ENCODE measurements around the gene TUBAL3.

TUBAL3 gene

DNA sequence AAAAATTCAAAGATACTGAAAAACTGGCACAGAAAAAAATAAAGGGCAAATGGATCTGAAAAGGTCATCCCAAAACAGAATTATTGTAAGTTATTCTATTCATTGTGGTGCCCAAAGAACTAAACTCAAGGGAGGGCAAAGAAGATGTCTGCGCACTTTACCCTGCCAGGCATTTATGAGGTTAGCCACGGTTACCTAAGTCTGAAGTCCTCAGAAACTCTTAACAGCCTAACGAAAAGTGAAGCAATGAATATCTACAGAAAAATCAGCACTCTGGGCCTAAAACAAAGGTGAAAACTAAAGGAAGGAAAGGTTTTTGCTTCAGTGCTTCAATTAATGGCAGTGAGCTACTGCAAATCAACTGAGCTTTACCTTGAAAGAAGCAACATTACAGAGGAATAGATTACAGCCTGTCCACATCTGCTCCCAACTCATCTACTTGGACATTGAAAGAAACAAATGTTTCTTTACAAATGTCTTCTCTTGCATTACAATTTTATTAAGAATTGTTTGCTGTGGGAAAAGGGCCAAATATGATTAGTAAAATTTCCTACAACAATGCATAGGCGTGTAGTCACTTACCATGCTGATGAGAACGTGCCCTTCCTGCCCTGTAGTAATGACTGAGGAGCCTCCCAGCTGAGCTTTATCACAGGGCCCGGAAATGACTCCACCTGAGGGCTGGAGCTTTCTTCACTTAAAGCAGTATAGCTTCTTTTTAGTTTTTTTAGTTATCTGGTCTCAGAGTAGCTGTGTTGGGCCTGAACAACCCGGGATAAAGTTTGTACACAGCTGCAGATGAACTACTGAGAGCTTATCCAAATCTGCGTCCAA is at the start of gene TUBAL3:
Gene TUBAL3, minus strand, starts transcription at position 621 of the 834 bp plus-strand sequence. Its CDS starts 36 bp downstream, at position 585.
- Histone ChIP-seq H3K27me3 (ENCODE audit: insufficient read depth, low read length) (no peaks in the 10 kb centered on the region), H3K4me3 (ENCODE audit: low read length) (no peak within 1 kb of the TSS), H3K27ac (ENCODE audit: low read length) (no peak within 1 kb of the TSS), H3K9me3 (ENCODE audit: insufficient read depth, low read depth, low read length) (peaks cover 14% of the 10 kb centered on the region; the same call in 1 of the 2 replicates), H3K36me3 (ENCODE audit: insufficient read depth, low read depth, low read length) (no peaks in the 10 kb centered on the region), H3K9ac (ENCODE audit: low read depth, low read length) (no peak within 1 kb of the TSS), H3K4me1 (ENCODE audit: insufficient read depth, low read length) (no peaks in the 10 kb centered on the region)

DNA sequence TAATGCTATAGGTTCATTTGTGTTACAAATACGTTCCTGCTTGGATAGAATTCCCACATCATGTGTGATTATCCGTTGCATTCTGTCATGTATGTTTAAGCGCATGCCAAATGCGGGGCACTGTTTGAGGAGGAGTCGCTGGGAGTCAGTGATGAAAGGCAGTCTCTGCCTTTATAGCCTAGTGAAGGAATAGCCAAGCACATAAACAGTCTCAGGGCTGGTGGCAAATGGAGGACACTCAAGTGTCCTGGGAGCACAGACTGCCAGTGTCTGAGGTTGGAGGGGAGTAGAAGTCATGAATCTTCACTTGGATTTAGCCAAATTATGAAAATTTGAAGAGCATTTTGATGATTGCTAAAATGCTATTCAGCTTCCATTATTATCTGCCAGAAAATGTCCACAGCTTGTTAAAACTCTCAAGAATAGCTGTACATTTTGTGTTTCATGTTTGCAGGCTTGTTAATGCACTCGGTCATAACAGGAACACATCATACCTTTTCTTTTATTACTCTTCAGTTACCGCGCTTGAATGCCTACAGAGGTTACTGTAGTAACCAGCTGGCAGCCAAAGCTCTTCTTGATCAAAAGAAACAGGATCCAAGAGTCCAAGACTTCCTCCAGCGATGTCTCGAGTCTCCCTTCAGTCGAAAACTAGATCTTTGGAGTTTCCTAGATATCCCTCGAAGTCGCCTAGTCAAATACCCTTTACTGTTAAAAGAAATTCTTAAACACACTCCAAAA is 49.3 kb upstream of the TUBAL3 start:
- peaks cover 8% of the 10 kb centered on the region for H3K4me1 ChIP-seq (ENCODE audit: insufficient read depth, low read length)
- no peaks in the 10 kb centered on the region for H3K9me3 ChIP-seq (ENCODE audit: insufficient read depth, low read depth, low read length)
- H3K27me3 ChIP-seq (ENCODE audit: insufficient read depth, low read length): no peaks in the 10 kb centered on the region
- H3K27ac ChIP-seq (ENCODE audit: low read length): no peak overlapping the region
- H3K36me3 ChIP-seq (ENCODE audit: insufficient read depth, low read depth, low read length): peaks cover 74% of the 10 kb centered on the region
- H3K9ac ChIP-seq (ENCODE audit: low read depth, low read length): no peak overlapping the region
- H3K4me3 ChIP-seq (ENCODE audit: low read length): no peak overlapping the region

DNA sequence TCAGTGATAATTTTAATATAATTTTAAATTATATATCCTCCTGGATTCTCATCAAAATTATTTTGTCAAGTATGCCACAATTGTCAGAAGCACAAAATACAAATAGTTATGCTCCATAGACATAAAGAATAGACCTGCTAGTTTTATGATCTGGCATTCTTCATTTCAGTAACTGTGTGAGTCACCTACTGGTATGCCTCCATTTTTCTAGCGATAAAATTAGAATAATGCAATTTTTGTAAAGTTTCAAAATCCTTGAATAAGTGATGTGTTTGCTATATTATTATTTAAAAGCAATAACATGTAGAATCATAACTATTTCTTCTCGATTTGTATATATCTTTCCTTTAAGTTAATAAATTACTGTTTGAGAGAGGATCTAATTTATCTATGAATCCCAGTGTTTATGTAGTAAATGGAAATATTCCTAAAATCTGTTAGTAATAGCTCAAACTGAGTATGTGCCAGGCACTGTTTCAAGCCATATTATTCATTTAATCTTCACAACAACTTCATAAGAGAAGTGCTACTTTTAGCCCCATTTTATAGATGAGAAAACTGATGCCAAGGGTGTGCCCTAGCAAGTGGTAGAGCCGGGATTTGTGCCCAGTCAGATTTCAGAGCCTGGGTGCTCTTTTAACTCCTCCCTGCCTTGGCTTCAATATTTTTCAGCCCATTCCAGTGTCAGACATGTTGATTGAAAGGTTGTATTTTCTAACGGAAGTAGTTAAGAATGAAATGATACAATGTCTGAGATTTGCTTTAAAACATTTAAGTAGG is 46.2 kb upstream of the TUBAL3 start:
- H3K9me3 ChIP-seq (ENCODE audit: insufficient read depth, low read depth, low read length): no peaks in the 10 kb centered on the region
- H3K27ac ChIP-seq (ENCODE audit: low read length): no peak overlapping the region
- peaks cover 29% of the 10 kb centered on the region for H3K4me1 ChIP-seq (ENCODE audit: insufficient read depth, low read length)
- H3K9ac ChIP-seq (ENCODE audit: low read depth, low read length): no peak overlapping the region
- peaks cover 42% of the 10 kb centered on the region for H3K36me3 ChIP-seq (ENCODE audit: insufficient read depth, low read depth, low read length)
- H3K4me3 ChIP-seq (ENCODE audit: low read length): no peak overlapping the region
- H3K27me3 ChIP-seq (ENCODE audit: insufficient read depth, low read length): no peaks in the 10 kb centered on the region

DNA sequence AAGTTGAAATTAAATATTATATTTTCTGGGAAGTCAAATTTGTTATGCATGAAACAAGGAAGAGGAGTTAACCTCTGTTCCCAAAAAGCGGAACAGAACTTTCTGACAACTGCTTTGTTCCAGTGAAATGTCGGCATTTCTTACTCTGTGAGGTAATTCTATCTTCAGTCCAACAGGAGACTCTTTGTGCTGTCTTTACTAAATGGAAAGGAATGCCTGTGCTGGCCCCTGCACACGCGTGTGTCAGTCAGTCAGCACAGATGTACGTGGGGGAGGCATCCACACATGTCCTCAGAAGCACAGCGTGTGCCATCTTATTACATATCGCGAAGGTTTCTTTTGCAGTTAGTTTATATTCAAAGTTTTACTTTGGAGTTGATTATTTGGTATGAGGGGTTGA is 45.2 kb upstream of the TUBAL3 start:
- Histone ChIP-seq H3K27me3 (ENCODE audit: insufficient read depth, low read length) (no peaks in the 10 kb centered on the region), H3K36me3 (ENCODE audit: insufficient read depth, low read depth, low read length) (peaks cover 33% of the 10 kb centered on the region), H3K27ac (ENCODE audit: low read length) (no peak overlapping the region), H3K4me3 (ENCODE audit: low read length) (no peak overlapping the region), H3K9ac (ENCODE audit: low read depth, low read length) (no peak overlapping the region), H3K9me3 (ENCODE audit: insufficient read depth, low read depth, low read length) (no peaks in the 10 kb centered on the region), H3K4me1 (ENCODE audit: insufficient read depth, low read length) (peaks cover 29% of the 10 kb centered on the region)

DNA sequence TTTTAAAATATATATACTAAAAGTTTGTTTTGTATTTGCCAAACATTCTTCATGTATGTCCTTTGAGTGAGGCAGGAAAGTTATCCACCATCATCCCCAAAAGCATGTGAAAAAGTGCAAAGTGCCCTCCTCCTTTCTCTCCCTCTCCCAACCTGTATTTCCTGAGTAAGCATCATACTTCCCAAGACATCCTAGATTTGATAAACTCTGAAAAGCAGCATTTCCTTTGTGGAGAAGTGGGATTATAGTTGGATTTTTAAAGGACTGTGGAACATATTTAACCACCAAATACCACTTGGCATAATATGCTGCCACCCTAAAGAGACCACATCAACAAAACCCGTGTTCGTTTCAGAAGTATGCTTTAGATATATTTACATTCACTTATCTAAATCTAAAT is 44.6 kb upstream of the TUBAL3 start:
- no peaks in the 10 kb centered on the region for H3K9me3 ChIP-seq (ENCODE audit: insufficient read depth, low read depth, low read length)
- H3K27me3 ChIP-seq (ENCODE audit: insufficient read depth, low read length): no peaks in the 10 kb centered on the region
- H3K27ac ChIP-seq (ENCODE audit: low read length): no peak overlapping the region
- H3K4me3 ChIP-seq (ENCODE audit: low read length): no peak overlapping the region
- H3K9ac ChIP-seq (ENCODE audit: low read depth, low read length): no peak overlapping the region
- peaks cover 29% of the 10 kb centered on the region for H3K4me1 ChIP-seq (ENCODE audit: insufficient read depth, low read length)
- peaks cover 27% of the 10 kb centered on the region for H3K36me3 ChIP-seq (ENCODE audit: insufficient read depth, low read depth, low read length)

DNA sequence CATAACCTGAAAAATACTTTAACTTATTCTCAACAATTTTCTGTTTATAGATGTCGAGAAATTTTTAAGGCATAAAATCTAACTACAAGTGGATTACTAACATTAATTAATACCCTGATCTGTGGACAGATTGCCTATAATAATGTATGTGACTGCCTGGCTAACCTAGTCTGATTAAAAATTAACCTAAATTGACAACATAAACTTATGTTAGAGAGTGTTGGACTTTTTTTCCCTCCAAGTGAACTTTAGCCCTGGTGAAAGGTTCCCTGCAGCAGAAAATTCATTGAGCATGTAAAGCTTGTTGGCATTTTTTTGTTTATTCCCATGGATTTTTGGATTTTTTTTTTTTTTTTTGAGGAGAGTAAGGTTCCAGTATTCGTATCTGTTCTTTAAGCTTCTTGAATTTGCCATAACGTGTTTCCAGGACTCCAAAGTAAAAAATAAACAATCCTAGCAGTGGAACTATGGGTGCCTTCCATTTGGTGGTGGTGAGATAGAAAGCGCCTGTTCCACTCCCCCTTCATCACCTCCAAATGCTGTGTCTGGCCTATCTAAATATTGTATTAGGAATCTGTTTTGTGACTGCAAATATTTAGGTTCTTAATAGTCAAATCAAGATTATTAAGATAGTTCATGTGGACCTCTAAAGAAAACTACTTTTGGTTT is 43.8 kb upstream of the TUBAL3 start:
- Histone ChIP-seq H3K9me3 (ENCODE audit: insufficient read depth, low read depth, low read length) (no peaks in the 10 kb centered on the region), H3K9ac (ENCODE audit: low read depth, low read length) (peak overlapping the region; percentile 15; the same call in 1 of the 2 replicates), H3K4me3 (ENCODE audit: low read length) (peak overlapping the region; percentile 65), H3K27ac (ENCODE audit: low read length) (no peak overlapping the region), H3K27me3 (ENCODE audit: insufficient read depth, low read length) (no peaks in the 10 kb centered on the region), H3K4me1 (ENCODE audit: insufficient read depth, low read length) (peaks cover 29% of the 10 kb centered on the region), H3K36me3 (ENCODE audit: insufficient read depth, low read depth, low read length) (peaks cover 19% of the 10 kb centered on the region)

DNA sequence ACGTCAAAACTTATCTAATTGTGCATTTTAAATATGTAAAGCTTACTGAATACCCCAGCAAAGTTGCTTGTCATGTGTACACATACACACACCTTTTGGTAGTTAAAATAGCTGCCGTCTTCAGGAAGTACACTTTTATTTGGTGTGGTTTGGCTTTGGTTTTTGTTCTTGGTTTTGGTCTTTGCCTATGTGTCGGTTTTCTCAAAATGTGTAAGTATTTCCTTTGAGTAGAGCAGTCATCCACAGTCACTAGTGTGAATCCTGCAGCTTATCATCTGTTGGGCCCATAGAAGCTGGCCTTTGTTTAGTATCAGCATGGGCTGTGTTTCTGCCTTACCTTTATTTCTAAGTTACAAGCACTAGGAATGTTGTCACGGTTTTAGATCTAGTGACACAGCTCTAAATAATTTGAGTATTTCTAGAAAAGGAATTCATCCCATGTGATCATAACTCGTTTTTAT is 43.0 kb upstream of the TUBAL3 start:
- no peaks in the 10 kb centered on the region for H3K9me3 ChIP-seq (ENCODE audit: insufficient read depth, low read depth, low read length)
- peak overlapping the region; percentile 66; the same call in 1 of the 2 replicates for H3K9ac ChIP-seq (ENCODE audit: low read depth, low read length)
- H3K4me3 ChIP-seq (ENCODE audit: low read length): peak overlapping the region; percentile 65
- no peak overlapping the region for H3K27ac ChIP-seq (ENCODE audit: low read length)
- no peaks in the 10 kb centered on the region for H3K27me3 ChIP-seq (ENCODE audit: insufficient read depth, low read length)
- peaks cover 29% of the 10 kb centered on the region for H3K4me1 ChIP-seq (ENCODE audit: insufficient read depth, low read length)
- peaks cover 11% of the 10 kb centered on the region for H3K36me3 ChIP-seq (ENCODE audit: insufficient read depth, low read depth, low read length)

DNA sequence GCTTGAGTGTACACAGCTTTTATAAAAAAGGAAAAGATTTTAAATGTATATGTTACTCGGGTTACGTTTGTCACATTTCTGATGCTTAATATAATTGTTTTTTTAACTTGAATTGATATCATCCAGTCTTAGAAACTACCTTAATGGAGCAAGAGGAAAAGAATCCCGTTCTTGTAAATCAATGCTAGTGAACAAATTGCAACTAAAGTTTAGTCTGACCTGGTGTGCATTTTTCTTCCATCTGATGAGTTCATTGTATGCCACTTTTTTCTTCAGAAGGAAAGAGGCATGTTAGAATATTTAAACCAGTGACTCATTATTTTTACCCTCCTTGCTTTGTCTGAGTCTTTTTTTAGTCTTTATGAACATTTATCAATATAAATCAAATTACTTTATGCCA is 42.4 kb upstream of the TUBAL3 start:
- Histone ChIP-seq H3K27me3 (ENCODE audit: insufficient read depth, low read length) (no peaks in the 10 kb centered on the region), H3K9ac (ENCODE audit: low read depth, low read length) (peak overlapping the region; percentile 66; the same call in 1 of the 2 replicates), H3K27ac (ENCODE audit: low read length) (no peak overlapping the region), H3K9me3 (ENCODE audit: insufficient read depth, low read depth, low read length) (no peaks in the 10 kb centered on the region), H3K4me3 (ENCODE audit: low read length) (peak overlapping the region; percentile 65), H3K36me3 (ENCODE audit: insufficient read depth, low read depth, low read length) (peaks cover 5% of the 10 kb centered on the region), H3K4me1 (ENCODE audit: insufficient read depth, low read length) (peaks cover 29% of the 10 kb centered on the region)

DNA sequence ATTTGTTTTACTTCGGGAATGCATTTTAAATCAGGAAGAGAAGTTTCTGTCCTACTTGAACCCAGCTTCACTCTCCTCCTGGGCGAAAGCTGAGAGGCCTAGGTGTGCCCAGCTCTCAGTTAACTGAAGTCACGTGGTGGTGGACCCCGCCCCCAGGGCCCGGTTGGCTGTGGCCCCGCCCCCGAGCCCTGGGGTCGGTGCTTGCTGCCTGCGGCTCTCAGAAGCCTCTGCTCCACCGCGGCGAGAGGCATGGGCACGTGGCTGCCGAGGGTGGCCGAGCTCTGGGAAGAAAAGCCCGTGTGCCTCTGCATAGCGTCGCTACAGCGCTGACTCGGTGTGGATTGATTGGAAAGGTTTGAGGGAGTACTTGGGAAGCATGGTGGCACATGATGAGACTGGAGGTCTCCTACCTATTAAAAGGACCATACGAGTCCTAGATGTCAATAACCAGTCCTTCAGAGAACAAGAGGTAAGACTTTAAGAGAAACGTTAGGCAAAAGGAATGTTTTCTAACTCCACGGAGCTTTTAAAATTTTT is 41.8 kb upstream of the TUBAL3 start:
- no peak overlapping the region for H3K27ac ChIP-seq (ENCODE audit: low read length)
- no peaks in the 10 kb centered on the region for H3K9me3 ChIP-seq (ENCODE audit: insufficient read depth, low read depth, low read length)
- peaks cover 29% of the 10 kb centered on the region for H3K4me1 ChIP-seq (ENCODE audit: insufficient read depth, low read length)
- no peaks in the 10 kb centered on the region for H3K27me3 ChIP-seq (ENCODE audit: insufficient read depth, low read length)
- peak overlapping the region; percentile 66; the same call in 1 of the 2 replicates for H3K9ac ChIP-seq (ENCODE audit: low read depth, low read length)
- no peaks in the 10 kb centered on the region for H3K36me3 ChIP-seq (ENCODE audit: insufficient read depth, low read depth, low read length)
- H3K4me3 ChIP-seq (ENCODE audit: low read length): peak overlapping the region; percentile 65

DNA sequence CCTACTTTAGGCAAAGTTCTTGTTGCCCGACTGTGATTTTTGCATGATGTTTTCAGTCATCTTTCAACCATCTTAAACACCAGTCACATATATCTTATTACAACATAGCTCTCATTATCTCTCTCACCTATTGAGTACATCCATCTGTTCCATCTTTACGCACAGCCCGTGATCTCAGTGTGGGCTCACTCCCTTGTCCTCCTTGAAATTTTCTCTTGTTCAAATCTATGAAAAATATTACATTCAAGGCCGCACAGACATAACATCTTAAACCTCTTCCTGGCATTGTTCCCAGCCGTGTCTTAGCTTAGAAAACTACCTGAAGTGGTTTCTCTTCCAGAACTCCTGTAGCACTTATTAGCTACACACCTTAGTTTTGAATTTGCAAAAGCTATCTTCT is 40.4 kb upstream of the TUBAL3 start:
- H3K27me3 ChIP-seq (ENCODE audit: insufficient read depth, low read length): no peaks in the 10 kb centered on the region
- no peak overlapping the region for H3K9ac ChIP-seq (ENCODE audit: low read depth, low read length)
- no peak overlapping the region for H3K4me3 ChIP-seq (ENCODE audit: low read length)
- H3K9me3 ChIP-seq (ENCODE audit: insufficient read depth, low read depth, low read length): no peaks in the 10 kb centered on the region
- no peak overlapping the region for H3K27ac ChIP-seq (ENCODE audit: low read length)
- peaks cover 27% of the 10 kb centered on the region for H3K4me1 ChIP-seq (ENCODE audit: insufficient read depth, low read length)
- H3K36me3 ChIP-seq (ENCODE audit: insufficient read depth, low read depth, low read length): no peaks in the 10 kb centered on the region

DNA sequence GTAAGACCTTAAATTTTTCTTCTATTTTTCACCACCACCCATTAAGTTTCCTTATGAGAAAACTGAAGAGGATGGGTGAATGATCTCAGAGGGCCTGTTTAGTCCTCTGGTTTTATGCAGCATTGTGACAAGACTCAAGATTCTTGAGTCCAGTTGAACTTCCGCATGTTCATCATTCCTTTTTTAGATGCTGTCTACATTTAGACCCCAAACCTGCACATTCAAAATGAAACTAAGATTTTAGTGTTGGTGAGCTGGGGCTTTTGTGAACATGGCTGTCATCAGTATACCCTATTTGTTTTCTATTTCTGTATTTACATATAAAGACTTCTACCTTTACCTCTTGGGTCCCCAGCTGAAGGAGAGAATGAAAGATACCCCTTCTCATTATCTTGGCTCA is 38.8 kb upstream of the TUBAL3 start:
- H3K9ac ChIP-seq (ENCODE audit: low read depth, low read length): no peak overlapping the region
- no peaks in the 10 kb centered on the region for H3K9me3 ChIP-seq (ENCODE audit: insufficient read depth, low read depth, low read length)
- no peaks in the 10 kb centered on the region for H3K27me3 ChIP-seq (ENCODE audit: insufficient read depth, low read length)
- H3K4me1 ChIP-seq (ENCODE audit: insufficient read depth, low read length): peaks cover 16% of the 10 kb centered on the region
- H3K27ac ChIP-seq (ENCODE audit: low read length): no peak overlapping the region
- no peaks in the 10 kb centered on the region for H3K36me3 ChIP-seq (ENCODE audit: insufficient read depth, low read depth, low read length)
- H3K4me3 ChIP-seq (ENCODE audit: low read length): no peak overlapping the region
